GM18519 (cell line): ENCODE measurements around the gene ITPR1.
A peak's percentile ranks its signal among the peaks of the same experiment; 100 is the strongest.
"Not testable (repeated sequence)": the region's sequence is repeated elsewhere in the genome, so short reads cannot be mapped to it uniquely, and the experiment has no call there.

Experiments
- ATAC-seq: cut with Tn5 transposase; IDR thresholded peaks from one replicate; pipeline ENCODE4 v1.9.1; 2021; ENCODE audit warnings: mild to moderate bottlenecking, moderate library complexity; ENCODE audit not compliant: unreplicated experiment, low FRiP score

Gene ITPR1

DNA sequence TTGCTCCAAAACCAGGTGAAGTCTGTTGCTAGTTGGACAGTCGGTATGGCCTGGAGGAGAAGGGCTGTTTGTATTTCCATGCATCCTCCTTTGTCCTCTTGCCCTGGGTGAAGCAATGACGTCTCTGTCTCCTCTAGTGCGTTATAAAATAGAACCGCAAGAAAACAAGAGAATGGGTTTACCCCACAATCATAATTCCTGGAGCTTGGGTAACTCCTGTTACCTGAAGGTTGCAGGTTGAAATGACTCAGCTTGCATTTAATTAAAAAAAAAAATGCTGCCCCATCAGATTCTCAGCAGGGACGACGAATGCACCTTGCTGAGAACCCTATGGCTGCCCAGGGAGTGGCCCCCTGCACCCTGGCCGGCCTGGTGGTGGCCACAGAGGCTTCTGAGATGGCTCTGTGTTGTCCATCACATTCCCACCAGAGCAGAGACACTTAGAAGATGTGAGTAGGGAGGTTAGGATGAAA lies 257.9 kb downstream of the ITPR1 start:
- ATAC-seq: no peak

DNA sequence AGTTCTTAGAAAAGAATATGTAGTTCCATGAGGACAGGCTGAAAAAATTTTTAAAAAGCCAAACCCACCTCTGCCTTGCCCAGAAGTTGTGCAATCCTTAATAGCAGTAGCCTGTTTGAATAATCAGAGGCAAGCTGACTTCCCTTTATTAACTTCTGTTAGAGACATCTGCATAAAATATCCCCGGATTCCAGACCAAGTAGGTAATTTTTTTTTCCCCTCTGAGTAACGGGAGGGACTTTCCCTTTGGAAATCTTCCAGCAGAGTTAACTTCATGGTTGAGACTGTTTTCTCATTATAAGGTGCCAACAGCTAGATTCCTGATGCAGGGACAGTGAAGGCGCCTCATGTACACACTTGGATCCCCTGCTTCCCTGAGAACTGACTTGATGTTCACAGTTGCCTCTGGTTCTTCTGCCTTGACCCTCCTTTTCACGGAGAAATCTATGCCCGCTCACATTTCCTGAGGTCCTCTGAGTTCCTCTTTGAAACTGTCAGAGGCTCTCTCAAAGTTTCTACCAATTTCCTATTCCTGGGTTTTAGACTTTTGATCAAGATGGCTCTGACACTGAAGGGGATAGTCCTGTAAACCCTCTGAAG lies 258.5 kb downstream of the ITPR1 start:
- ATAC-seq: no peak

DNA sequence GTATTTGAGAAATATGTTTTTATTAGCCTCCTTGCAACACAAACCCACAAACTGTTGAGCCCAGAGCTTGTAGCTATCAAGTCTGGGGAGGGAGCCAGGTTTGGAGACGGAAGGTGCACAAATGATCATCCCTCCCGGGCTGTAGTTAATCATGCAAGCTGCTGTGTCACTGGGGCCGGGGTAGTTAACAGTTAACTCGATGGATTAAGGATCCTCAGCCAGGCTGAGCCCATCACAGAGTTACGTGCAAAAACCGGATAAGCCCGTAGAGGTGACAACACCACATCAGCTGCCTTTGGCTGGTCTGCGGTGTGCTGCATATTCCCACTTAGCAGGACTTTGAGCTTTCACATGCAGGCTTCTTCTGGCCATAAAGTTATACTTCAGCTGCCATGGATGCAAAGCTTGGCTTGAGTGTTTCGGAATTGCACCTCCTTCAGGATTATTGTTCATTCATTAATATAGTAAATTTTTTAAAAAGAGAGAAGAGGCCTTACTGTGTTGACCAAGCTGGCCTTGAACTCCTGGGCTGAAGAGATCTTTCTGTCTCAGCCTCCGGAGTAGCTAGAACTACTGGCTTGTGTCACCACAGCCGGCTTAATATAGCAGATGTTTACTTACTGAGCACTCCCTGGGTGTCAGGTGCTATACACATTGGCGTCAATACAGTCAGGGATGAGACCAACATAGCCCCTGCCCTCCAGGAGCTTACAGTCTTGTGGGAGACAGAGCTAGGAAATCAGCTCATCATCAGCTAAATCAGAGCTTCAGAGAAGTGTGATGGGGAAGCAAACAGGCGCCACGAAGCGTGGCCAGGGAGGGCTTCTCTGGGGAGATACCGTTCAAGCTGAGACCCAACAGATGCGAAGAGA lies 259.3 kb downstream of the ITPR1 start:
- ATAC-seq: no peak

DNA sequence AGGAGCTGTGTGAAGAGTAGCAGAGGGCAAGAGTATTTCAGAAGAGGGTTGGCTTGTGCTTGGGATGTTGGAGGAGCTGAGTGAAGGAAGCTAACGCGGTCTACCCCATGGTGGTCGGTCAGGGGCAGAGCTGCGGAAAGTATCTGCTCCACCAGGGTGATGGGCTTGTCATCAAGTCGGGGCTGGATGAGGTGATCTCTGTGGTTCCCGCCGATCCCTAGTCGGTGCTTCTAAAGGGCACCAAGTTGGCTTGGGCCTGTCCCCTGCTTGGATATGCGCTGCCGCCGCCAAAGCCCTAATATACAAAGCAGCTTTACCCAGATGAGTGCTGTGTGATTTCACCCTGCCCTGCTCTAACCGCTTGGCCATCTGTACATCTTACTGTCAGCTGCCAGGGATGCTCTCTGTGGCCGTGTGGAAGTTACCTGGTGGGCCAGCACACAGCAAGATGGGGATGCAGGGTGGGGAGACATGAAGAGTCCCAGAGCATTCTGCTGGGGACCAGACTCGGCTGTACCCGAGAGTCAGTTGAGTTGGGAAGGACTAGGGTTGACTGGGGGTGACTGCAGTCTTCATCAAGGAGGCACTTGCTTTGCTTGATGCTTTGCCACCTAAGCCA lies 260.0 kb downstream of the ITPR1 start:
- no peak for ATAC-seq

DNA sequence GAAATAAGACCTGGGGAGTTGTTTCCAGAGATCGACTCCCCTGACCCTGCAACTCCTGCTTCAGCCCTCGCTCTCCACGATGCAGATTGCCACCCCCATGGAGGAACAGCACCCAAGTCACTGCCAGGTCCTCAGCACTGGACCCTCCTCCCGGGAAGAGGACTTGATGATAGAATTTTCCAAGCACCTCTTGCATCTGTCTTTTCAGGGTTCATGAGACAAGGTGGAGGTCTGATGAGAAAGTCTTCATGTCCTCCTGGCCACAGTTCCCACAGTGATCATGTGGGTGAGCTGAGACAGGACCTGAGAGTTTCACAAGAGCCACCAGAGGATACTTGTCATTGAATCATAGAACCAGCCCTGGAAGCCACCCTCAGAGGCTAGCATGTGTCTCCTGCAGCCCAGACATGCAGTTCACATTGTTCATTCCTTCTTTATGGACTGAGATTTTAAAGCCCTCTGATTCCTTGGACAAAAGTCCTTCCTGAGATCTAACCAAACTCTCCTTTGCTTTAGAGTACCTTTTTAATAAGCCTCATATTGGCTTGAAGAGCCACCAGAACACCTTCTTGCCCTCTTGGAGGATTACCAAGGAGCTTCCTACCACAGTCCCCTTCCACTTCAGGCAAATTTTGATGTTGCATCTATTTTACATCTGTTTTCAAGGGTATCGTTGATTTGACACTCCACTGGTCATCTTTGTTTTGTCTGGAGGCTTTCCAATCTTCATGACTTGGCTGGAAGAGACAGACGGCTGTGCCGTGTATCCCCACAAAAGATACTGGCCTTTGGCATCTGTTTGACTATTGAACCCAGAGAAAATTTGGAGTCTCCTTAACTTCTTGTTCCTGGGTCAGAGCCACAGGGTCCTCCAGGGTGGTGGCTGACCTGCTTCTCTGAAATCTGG lies 261.3 kb downstream of the ITPR1 start:
- ATAC-seq: peak; percentile 89

DNA sequence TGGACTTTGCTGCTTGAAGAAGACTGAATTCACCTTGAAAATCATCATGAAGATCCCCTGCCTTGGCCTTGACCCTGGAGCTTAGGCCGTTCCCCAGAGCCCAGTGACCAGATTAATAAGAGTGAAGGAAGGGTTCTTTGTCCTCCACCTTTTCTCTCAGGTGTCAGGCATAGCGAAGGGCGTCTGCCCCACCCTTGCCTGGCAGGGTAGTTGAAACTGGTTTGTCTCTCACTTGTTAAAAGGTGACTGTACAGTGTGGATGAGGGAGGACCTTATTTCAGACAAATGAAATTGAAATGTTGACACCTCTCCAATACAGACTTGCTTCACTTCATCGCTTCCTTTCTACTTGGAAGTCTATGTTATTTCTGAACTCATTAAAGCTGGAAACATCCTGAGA lies 262.4 kb downstream of the ITPR1 start:
- no peak for ATAC-seq

DNA sequence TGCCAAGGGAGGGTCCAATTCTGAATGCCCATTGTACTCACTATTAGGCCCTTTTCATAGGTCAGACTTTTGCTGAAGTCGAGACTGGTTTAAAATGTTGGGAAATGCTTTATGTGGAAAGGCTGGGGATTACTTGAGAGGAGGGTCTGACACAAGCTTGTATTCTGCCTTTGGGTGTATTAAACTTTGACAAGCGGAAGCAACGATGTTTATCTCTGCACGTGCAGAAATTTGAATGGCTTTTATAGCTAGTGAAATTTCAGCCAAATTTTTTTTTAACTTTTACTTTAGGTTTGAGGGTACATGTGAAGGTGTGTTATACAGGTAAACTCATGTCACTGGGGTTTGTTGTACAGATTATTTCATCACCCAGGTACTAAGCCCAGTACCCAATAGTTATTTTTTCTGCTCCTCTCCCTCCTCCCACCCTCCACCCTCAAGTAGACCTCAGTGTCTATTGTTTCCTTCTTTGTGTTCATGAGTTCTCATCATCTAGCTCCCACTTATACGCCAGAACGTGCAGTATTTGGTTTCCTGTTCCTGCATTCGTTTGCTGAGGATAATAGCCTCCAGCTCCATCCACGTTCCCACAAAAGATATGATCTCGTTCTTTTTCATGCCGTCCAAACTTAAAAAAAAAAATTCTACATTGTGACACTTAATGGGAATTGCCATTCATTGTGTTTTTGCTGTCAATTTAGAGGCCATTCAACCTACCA lies 263.1 kb downstream of the ITPR1 start:
- ATAC-seq: no peak

DNA sequence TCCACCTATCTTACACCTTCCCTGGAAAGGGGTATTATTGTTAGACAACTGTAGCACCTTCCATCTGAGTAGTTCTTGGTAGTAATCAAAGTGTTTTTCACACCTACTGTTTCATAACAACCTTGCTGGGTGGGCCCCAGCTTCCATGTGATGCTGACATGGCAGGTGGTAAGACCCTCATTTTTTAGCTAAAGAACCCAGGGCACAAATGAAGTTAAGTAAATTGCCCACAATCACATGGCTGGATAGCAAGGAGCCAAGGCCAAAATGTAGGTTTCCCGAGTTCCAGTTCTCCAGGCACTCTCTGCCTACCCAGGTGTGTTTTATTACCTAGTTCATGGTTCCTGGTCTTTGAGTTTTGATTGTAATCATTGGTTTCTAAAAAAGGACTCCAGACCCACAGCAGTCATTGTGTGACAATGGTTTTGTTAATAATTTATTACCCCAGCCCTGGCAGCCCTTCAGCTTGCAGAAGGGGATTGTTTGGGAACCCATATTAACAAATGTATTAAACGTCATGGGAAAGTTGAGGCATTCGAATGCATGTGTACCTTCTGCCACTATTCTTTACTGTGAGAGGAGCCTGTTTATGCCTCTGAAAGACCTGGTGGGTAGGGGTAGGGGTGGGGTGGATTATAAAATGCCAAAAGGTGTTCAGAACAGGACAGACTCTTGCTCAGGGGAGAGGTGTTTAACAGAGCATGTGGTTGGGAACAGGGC lies 263.9 kb downstream of the ITPR1 start:
- ATAC-seq: no peak

DNA sequence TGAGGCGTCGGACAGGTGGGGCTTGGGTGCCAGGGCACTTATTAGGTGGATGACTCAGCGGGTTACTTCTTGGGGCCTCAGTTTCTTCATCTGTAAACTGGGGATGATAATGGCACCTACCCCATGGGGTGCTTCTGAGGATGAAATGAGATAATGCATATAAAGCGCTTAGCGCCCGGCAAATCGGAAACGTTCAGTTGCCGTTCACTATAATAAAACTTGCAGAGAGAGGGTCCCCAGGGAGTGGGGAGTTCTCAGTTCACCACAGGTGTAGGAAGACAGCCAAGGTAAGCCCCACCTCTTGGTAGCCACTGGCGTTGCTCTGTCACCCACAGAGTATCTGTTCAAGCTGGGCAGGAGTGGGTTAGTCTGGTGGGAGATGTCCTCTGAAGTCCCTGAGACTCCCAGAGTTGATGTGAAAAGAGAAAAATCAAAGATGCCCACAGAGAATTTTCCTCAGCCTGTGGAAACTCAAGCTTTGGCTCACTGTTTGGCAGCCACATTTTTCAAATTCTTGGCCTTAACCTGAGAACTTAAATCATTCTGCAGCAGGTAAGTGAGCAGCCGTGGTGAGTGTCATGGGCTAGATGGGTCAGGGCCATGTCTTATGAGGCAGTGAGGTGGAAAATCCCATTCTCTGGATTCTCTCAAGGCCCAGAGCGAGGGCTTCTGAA lies 264.6 kb downstream of the ITPR1 start:
- ATAC-seq: no peak

DNA sequence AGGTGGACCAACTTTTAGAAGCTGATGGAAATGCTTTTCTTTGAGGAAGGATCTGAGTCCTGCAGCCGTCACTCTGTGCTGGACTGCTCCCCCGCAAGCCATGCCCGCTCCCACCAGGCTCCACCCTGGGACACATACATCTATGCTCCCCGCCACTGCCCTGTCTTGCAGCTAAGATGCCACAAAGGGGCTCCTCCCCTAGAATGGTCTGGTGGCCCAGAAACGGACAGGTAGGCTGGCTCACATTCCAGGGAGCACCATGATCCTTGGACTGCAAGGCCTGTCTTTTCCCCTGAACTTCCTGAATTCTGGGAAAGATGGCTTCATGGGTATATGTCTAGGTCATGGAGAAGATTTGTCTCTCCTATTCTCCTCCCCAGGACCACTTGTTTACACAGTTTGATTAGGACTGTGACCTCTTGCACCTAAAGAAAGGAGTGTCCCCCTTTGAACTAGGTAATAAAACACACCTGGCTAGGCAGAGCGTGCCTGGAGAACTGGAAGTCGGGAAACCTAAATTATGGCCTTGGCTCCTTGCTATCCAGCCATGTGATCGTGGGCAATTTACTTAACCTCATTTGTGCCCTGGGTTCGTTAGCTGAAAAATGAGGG lies 265.2 kb downstream of the ITPR1 start:
- ATAC-seq: no peak

DNA sequence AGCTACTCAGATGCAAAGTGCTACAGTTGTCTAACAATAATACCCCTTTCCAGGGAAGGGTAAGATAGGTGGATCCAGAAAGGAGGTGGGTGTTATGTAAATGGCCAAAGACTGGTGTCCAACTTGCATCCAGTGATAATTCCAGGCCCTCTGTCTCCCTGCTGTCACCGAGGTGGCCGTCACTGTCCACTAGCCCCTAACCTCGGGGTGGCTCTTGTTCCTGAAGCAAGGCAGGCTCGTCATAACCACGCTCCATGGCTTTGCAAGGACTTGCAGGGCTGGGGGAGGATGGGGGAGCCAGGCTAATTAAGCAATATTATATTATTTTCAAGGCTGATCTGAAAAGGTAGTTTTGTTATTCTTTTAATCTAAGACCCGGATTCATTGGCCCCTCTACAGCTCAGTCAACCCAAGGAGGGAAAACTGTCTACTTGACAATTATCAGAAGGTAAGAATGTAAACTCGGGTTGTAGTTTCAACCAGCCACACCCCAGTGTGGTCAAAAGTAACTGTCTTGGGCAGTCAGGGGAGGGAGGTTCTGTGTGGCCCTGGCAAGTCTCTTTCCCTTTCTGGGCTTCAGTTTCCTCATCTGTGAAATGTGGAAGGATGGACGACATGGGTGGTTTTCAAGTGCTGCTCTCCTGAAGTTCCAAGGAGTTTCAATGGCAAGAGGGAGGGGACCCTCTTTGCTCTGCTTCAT lies 266.0 kb downstream of the ITPR1 start:
- no peak for ATAC-seq

DNA sequence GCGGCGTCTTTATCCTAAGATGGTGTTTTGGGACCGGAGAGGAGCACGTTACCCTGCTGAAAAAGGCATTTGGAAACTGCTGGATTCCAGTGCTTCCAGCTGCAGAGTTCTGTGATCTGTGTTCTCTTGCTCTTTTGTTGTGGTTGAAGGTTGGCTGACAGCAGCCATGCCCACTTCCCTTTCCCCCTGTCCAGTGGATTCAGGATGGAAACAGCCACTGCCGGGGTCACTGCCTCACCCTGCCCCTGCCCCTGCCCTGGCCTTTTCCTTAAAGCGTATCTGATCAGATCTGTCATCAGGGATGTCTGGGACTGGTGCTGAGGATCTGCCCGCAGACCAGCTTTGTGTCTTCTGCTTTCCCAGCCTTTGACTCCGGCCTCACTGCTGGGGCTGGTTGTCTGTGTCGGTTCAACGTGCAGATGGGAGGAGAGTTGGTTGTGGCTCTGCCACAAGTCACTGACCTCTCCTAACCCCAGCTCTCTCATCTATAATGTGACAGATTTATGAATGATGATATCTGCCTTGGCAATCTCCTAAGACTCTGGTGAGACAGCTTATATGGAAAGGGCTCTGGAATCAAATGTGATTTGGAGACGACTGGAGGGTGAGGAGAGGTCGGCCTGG lies 266.7 kb downstream of the ITPR1 start:
- no peak for ATAC-seq

DNA sequence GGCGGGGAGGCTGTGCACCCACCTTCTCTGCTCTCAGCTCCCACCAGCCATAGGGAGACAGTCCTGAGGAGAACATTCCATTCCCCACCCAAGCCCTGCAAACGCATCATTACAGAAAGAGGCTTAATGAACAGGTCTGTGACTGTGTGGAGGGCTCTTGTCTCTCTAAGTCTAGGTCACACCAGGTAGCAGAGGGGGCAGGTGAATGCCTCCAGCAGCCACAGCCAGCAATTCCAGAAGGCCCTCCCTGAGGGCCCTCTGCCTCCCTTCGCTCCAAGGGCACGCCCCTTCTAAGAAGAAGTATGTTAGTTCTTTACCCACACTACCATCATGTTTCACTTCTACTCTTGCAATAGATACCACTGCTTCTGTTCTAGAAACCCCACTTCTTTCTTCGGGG lies 268.6 kb downstream of the ITPR1 start:
- ATAC-seq: no peak

DNA sequence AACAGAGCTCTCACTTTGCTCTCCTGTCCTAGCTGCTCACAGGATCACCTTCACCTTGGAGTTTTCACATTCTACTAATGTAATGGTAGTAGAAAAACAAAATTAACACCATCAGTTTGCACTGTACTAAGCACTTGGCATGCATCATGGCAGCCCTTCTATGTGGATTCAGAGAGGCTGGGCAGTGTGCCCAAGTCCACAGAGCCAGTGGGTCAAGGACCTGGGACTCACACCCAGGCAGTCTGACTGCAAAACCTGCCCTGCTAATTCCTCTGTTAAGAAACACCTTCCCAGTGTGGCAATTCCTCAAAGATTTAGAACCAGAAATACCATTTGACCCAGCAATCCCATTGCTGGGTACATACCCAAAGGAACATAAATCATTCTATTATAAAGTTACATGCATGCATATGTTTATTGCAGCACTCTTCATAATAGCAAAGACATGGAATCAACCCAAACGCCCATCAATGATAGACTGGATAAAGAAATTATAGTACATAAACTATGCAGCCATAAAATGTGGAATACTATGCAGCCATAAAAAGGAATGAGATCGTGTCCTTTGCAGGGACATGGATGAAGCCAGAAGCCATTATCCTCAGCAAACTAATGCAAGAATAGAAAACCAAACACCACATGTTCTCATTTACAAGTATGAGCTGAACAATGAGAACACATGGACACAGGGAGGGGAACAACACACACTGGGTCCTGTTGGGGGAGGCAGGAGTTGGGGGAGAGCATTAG lies 269.5 kb downstream of the ITPR1 start:
- not testable (repeated sequence) for ATAC-seq

DNA sequence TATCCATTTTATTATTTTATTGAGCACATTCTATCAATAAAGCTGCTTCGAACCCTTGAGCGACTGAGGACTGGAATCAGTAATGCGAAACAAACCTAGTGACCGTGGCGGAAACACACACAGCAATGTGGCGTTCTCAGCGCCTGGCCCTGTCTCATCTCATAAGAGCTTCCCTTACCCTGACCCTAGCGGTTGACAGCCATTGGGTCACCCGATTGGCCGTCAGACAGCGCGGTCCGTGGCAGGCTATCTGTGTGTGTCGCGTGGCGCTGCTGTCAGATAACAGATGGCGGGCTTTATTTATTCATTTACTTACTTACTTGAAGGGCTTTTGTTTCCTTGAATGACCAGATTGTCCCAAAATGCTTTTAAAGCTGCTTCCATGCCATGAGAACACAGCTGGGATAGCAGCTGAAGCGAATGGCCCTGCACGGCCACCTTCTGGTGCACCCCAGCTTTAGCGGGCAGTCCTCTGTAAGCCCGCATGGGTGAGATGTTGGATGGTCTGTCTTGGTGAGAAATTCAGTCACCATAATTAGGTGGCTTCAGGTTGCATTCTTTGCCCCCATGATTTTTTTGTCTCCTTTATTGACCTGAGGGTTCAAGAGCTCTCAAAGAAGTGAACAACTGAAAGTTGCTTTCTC lies 270.6 kb downstream of the ITPR1 start:
- no peak for ATAC-seq

DNA sequence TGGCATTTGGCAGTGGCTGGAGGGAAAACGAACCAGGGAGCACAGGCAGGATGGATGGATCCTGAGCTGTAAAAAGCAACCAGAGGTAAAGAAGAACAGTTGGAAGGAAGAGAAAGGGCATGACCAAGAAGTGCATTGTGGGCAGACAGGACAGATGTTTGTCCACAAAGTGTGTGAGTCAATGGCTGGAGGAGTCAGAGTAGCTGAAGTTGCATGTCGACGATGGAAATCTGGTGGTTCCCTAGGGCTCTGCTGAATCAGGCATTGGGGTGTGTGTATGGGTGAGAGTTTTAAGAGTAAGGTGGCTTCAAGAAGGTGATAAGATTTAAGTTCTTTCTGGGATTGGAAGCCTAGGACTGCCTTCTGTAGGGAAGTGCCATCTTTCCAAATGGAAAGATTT lies 272.1 kb downstream of the ITPR1 start:
- ATAC-seq: no peak
